Measurements from ENCODE around the gene CFTR. TPM values are rescaled to one million over a fixed set of nuclear protein-coding genes. Genes with fewer than 3 reads are reported as not detected.

The CFTR gene
- total and polyA plus RNA-seq, 2 donors (not counting 1 experiment from before 2014, with no cell fraction given), result under 0.01 to 0.25 TPM

DNA sequence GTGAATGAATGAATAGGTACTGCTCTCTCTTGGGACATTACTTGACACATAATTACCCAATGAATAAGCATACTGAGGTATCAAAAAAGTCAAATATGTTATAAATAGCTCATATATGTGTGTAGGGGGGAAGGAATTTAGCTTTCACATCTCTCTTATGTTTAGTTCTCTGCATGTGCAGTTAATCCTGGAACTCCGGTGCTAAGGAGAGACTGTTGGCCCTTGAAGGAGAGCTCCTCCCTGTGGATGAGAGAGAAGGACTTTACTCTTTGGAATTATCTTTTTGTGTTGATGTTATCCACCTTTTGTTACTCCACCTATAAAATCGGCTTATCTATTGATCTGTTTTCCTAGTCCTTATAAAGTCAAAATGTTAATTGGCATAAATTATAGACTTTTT lies 1.2 kb downstream of the CFTR start:
- Histone ChIP-seq H3K4me3 (replicated peaks in 1 of 4; ENCODE audit: control extremely low read depth in 1 of 4, insufficient read depth in 1 of 4, low read depth in 3 of 4, low read length in 4 of 4) (no peak overlapping the region), H3K27me3 (ENCODE audit: control insufficient read depth, insufficient read depth, low read length) (peaks cover 21% of the 10 kb centered on the region), H3K9ac (ENCODE audit: insufficient read depth, low read length) (no peak overlapping the region), H3K4me2 (ENCODE audit: extremely low read depth, insufficient read depth, low read length) (no peak overlapping the region), H2AFZ (ENCODE audit: low read length) (no peak overlapping the region), H3K79me2 (ENCODE audit: control insufficient read depth, insufficient read depth, low read length) (no peaks in the 10 kb centered on the region), H3K9me3 (ENCODE audit: control insufficient read depth, insufficient read depth, low read depth, low read length) (no peaks in the 10 kb centered on the region), H3K36me3 (ENCODE audit: control insufficient read depth, insufficient read depth, low read length) (no peaks in the 10 kb centered on the region), H3K27ac (ENCODE audit: insufficient read depth, low read length) (no peak overlapping the region), H4K20me1 (ENCODE audit: control insufficient read depth, extremely low read depth, insufficient read depth, low read length) (no peaks in the 10 kb centered on the region), H3K4me1 (ENCODE audit: control insufficient read depth, extremely low read depth, insufficient read depth, low read length) (no peaks in the 10 kb centered on the region)
- DNase-seq (ENCODE audit: low read depth in 2 of 2), result no peak
- TF ChIP-seq EZH2 (IDR thresholded peaks at IDR 0.05; ENCODE audit: low read length, missing control alignments), result no peak
- TF ChIP-seq, protein P1, sequence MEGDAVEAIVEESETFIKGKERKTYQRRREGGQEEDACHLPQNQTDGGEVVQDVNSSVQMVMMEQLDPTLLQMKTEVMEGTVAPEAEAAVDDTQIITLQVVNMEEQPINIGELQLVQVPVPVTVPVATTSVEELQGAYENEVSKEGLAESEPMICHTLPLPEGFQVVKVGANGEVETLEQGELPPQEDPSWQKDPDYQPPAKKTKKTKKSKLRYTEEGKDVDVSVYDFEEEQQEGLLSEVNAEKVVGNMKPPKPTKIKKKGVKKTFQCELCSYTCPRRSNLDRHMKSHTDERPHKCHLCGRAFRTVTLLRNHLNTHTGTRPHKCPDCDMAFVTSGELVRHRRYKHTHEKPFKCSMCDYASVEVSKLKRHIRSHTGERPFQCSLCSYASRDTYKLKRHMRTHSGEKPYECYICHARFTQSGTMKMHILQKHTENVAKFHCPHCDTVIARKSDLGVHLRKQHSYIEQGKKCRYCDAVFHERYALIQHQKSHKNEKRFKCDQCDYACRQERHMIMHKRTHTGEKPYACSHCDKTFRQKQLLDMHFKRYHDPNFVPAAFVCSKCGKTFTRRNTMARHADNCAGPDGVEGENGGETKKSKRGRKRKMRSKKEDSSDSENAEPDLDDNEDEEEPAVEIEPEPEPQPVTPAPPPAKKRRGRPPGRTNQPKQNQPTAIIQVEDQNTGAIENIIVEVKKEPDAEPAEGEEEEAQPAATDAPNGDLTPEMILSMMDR (conservative IDR thresholded peaks at IDR 0.05 in 1 of 2, IDR thresholded peaks at IDR 0.05 in 1 of 2; ENCODE audit: low read depth in 1 of 2, low read length in 2 of 2), result peak in 1 of 2 donors; percentile 16

DNA sequence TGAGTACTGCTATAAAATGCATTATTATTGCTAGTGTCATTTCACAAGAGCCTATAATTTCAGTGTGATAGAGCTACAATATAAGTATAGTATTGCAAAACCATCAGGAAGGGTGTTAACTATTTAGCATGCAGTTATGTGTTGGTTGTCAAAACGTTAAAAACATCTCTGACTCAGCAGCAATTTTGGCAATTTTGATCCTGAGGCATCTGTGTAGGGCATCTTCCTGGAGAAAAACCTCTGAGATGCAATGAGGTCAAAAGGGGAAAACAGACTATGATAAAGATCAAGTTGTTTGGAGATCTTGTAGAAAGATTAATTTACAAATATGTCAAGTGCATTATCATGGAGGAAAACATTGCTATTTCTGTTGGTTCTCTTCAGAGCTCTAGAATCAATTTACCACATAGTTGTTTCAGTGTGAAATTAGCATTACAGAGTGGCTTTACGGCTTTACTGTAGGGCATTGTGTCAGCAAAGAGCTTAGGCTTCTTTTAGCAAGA lies 5.3 kb downstream of the CFTR start:
- Histone ChIP-seq H3K9me3 (ENCODE audit: control insufficient read depth, insufficient read depth, low read depth, low read length) (no peaks in the 10 kb centered on the region), H4K20me1 (ENCODE audit: control insufficient read depth, extremely low read depth, insufficient read depth, low read length) (no peaks in the 10 kb centered on the region), H3K9ac (ENCODE audit: insufficient read depth, low read length) (no peak overlapping the region), H2AFZ (ENCODE audit: low read length) (no peak overlapping the region), H3K36me3 (ENCODE audit: control insufficient read depth, insufficient read depth, low read length) (no peaks in the 10 kb centered on the region), H3K27ac (ENCODE audit: insufficient read depth, low read length) (no peak overlapping the region), H3K4me2 (ENCODE audit: extremely low read depth, insufficient read depth, low read length) (no peak overlapping the region), H3K27me3 (ENCODE audit: control insufficient read depth, insufficient read depth, low read length) (peaks cover 1% of the 10 kb centered on the region), H3K79me2 (ENCODE audit: control insufficient read depth, insufficient read depth, low read length) (no peaks in the 10 kb centered on the region), H3K4me3 (replicated peaks in 1 of 4; ENCODE audit: control extremely low read depth in 1 of 4, insufficient read depth in 1 of 4, low read depth in 3 of 4, low read length in 4 of 4) (no peak overlapping the region), H3K4me1 (ENCODE audit: control insufficient read depth, extremely low read depth, insufficient read depth, low read length) (no peaks in the 10 kb centered on the region)
- DNase-seq (ENCODE audit: low read depth in 2 of 2), result no peak
- TF ChIP-seq EZH2 (IDR thresholded peaks at IDR 0.05; ENCODE audit: low read length, missing control alignments), result no peak
- TF ChIP-seq, protein P1 (conservative IDR thresholded peaks at IDR 0.05 in 1 of 2, IDR thresholded peaks at IDR 0.05 in 1 of 2; ENCODE audit: low read depth in 1 of 2, low read length in 2 of 2), result no peak

DNA sequence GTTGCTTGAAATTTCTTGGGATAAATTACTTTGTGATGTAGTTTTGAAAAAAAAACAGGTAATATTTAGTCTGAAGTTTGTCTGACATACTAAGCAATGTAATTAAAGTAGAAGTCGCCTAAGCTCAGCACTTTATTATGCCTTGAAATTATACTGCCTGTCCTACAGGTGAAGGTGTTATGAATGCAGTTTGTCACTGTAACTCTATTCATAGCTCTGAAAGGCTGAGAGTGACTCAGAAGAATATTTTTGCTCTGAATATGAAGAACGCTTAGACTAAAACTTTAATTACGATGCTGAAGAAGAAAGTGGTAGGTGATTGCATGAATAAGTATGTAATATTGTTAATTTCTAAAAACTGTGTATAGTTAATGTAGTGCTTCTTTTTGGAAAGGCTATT lies 9.2 kb downstream of the CFTR start:
- H3K27ac ChIP-seq (ENCODE audit: insufficient read depth, low read length), result no peak overlapping the region
- H3K4me2 ChIP-seq (ENCODE audit: extremely low read depth, insufficient read depth, low read length), result no peak overlapping the region
- DNase-seq (ENCODE audit: low read depth in 2 of 2), result no peak
- no peaks in the 10 kb centered on the region for H3K27me3 ChIP-seq (ENCODE audit: control insufficient read depth, insufficient read depth, low read length)
- no peak overlapping the region for H3K4me3 ChIP-seq (replicated peaks in 1 of 4; ENCODE audit: control extremely low read depth in 1 of 4, insufficient read depth in 1 of 4, low read depth in 3 of 4, low read length in 4 of 4)
- no peaks in the 10 kb centered on the region for H3K9me3 ChIP-seq (ENCODE audit: control insufficient read depth, insufficient read depth, low read depth, low read length)
- H4K20me1 ChIP-seq (ENCODE audit: control insufficient read depth, extremely low read depth, insufficient read depth, low read length), result no peaks in the 10 kb centered on the region
- no peak overlapping the region for H2AFZ ChIP-seq (ENCODE audit: low read length)
- H3K36me3 ChIP-seq (ENCODE audit: control insufficient read depth, insufficient read depth, low read length), result no peaks in the 10 kb centered on the region
- H3K9ac ChIP-seq (ENCODE audit: insufficient read depth, low read length), result no peak overlapping the region
- H3K79me2 ChIP-seq (ENCODE audit: control insufficient read depth, insufficient read depth, low read length), result no peaks in the 10 kb centered on the region
- H3K4me1 ChIP-seq (ENCODE audit: control insufficient read depth, extremely low read depth, insufficient read depth, low read length), result no peaks in the 10 kb centered on the region
- TF ChIP-seq, protein P1 (conservative IDR thresholded peaks at IDR 0.05 in 1 of 2, IDR thresholded peaks at IDR 0.05 in 1 of 2; ENCODE audit: low read depth in 1 of 2, low read length in 2 of 2), result no peak
- no peak for TF ChIP-seq EZH2 (IDR thresholded peaks at IDR 0.05; ENCODE audit: low read length, missing control alignments)

All from fibroblast of lung (primary cell).